Upper lobe of right lung (tissue), 1 donor: ENCODE data around the gene SNRPD1. TPM values are rescaled to one million over a fixed set of nuclear protein-coding genes. Genes with fewer than 3 reads are reported as not detected.

Source experiments
- ATAC-seq: fragments of 200-7000 bp; cut with Tn5 transposase; one replicate; pipeline ENCODE4 v1.9.1; 2020; ENCODE audit warnings: mild to moderate bottlenecking, moderate library complexity
- DNase-seq: peaks from one replicate; pipeline ENCODE4 v3.0.0-alpha.2; 2020
- H3K27ac ChIP-seq: fragments of 200-600 bp; one replicate; pipeline ENCODE4 v1.8.0; 2022
- H3K27me3 ChIP-seq: fragments of 200-600 bp; one replicate; pipeline ENCODE4 v1.8.0; 2022; ENCODE audit warnings: mild to moderate bottlenecking
- H3K36me3 ChIP-seq: fragments of 200-600 bp; one replicate; pipeline ENCODE4 v1.8.0; 2022
- H3K4me1 ChIP-seq: fragments of 200-600 bp; one replicate; pipeline ENCODE4 v1.8.0; 2022
- H3K4me3 ChIP-seq: fragments of 200-600 bp; one replicate; pipeline ENCODE4 v1.8.0; 2022; ENCODE audit warnings: mild to moderate bottlenecking
- H3K9me3 ChIP-seq: fragments of 200-600 bp; one replicate; pipeline ENCODE4 v1.8.0; 2022
- intact Hi-C: fragments of 100-400 bp; cut with DNase I; formaldehyde crosslinking; loops from one replicate; pipeline ENCODE4 v1.11.0; 2022
- total RNA-seq: library from RNA; stranded (reverse); fragmentation: NEBNext Ultra II Directional; extraction: Animal tissue kit (Norgen Biotek cat#: 25700); gene quantifications from one replicate; pipeline ENCODE4 v1.2.1, GENCODE V29; 2021
- TF ChIP-seq, protein P1 (sequence below): fragments of 200-600 bp; IDR thresholded peaks from one replicate; pipeline ENCODE4 v1.8.0; 2022; ENCODE audit warnings: antibody characterized with exemption
- donor health status: DM: no; HTN: yes; CAD: no; lungs with severe emphysema.

SNRPD1 gene
- total RNA-seq, 1 donor from 2014 or later: 25.8 TPM

DNA sequence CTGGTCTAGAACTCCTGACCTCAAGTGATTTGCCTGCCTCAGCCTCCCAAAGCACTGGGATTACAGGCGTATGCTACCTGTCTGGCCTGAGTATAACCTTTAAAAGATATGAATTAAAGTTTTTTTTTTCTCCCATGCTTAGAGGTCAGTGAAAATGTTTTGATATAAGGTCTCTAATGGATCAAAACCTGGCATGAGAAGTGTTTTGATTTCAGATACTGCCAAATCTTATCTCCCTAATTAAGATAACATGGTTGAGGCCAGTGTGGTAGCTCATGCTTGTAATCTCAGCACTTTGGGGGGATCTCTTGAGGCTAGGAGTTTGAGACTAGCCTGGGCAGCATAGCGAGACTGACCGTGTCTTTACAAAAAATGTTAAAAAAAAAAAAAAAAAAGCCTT is 41.2 kb downstream of the SNRPD1 start:
- intact Hi-C loops: no loop called here
- H3K27ac ChIP-seq: no peak overlapping the region
- H3K4me1 ChIP-seq: no peaks in the 10 kb centered on the region
- H3K4me3 ChIP-seq: no peak overlapping the region
- ATAC-seq (no peak), DNase-seq (no peak)
- TF ChIP-seq, protein P1, sequence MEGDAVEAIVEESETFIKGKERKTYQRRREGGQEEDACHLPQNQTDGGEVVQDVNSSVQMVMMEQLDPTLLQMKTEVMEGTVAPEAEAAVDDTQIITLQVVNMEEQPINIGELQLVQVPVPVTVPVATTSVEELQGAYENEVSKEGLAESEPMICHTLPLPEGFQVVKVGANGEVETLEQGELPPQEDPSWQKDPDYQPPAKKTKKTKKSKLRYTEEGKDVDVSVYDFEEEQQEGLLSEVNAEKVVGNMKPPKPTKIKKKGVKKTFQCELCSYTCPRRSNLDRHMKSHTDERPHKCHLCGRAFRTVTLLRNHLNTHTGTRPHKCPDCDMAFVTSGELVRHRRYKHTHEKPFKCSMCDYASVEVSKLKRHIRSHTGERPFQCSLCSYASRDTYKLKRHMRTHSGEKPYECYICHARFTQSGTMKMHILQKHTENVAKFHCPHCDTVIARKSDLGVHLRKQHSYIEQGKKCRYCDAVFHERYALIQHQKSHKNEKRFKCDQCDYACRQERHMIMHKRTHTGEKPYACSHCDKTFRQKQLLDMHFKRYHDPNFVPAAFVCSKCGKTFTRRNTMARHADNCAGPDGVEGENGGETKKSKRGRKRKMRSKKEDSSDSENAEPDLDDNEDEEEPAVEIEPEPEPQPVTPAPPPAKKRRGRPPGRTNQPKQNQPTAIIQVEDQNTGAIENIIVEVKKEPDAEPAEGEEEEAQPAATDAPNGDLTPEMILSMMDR: no peak
- no peaks in the 10 kb centered on the region for H3K27me3 ChIP-seq
- H3K9me3 ChIP-seq: no peaks in the 10 kb centered on the region
- H3K36me3 ChIP-seq: peaks cover 9% of the 10 kb centered on the region

- DNase-seq: no peak
- no peak for ATAC-seq
- intact Hi-C loops: no loop called here
These were observed 44.3 kb downstream of the SNRPD1 start for GRCh38 chr18:21656402-21656801.

GRCh38 chr18:21660078-21660477 is 48.0 kb downstream of the SNRPD1 start:
- Histone ChIP-seq H3K9me3 (no peaks in the 10 kb centered on the region), H3K4me3 (no peak overlapping the region), H3K4me1 (no peaks in the 10 kb centered on the region), H3K27ac (no peak overlapping the region), H3K27me3 (no peaks in the 10 kb centered on the region), H3K36me3 (peaks cover 18% of the 10 kb centered on the region)
- no peak for DNase-seq
- no peak for ATAC-seq
- intact Hi-C loops: no loop called here
- TF ChIP-seq, protein P1: no peak

More at GRCh38 chr18:21656402-21656801, 44.3 kb downstream of the SNRPD1 start:
- Histone ChIP-seq H3K4me1 (no peaks in the 10 kb centered on the region), H3K9me3 (no peaks in the 10 kb centered on the region), H3K36me3 (peaks cover 9% of the 10 kb centered on the region), H3K4me3 (no peak overlapping the region), H3K27ac (no peak overlapping the region), H3K27me3 (no peaks in the 10 kb centered on the region)
- TF ChIP-seq, protein P1: no peak

- no peaks in the 10 kb centered on the region for H3K4me1 ChIP-seq
- intact Hi-C loops: no loop called here
- H3K9me3 ChIP-seq: no peaks in the 10 kb centered on the region
- no peak overlapping the region for H3K27ac ChIP-seq
- TF ChIP-seq, protein P1: no peak
- peaks cover 9% of the 10 kb centered on the region for H3K36me3 ChIP-seq
- no peak for ATAC-seq
- H3K27me3 ChIP-seq: no peaks in the 10 kb centered on the region
- no peak overlapping the region for H3K4me3 ChIP-seq
- DNase-seq: no peak
These were observed 50.5 kb downstream of the SNRPD1 start for GRCh38 chr18:21662581-21662980.

GRCh38 chr18:21663578-21663977 is 51.5 kb downstream of the SNRPD1 start:
- intact Hi-C loops: no loop called here

More at GRCh38 chr18:21663578-21663977, 51.5 kb downstream of the SNRPD1 start:
- DNase-seq (no peak), ATAC-seq (no peak)
- H3K27ac ChIP-seq: no peak overlapping the region
- H3K4me1 ChIP-seq: no peaks in the 10 kb centered on the region
- no peaks in the 10 kb centered on the region for H3K27me3 ChIP-seq
- peaks cover 9% of the 10 kb centered on the region for H3K36me3 ChIP-seq
- no peak overlapping the region for H3K4me3 ChIP-seq
- no peaks in the 10 kb centered on the region for H3K9me3 ChIP-seq
- TF ChIP-seq, protein P1: no peak
